Measurements from ENCODE around the gene TRPC4AP. TPM values are rescaled to one million over a fixed set of nuclear protein-coding genes. Genes with fewer than 3 reads are reported as not detected.

The TRPC4AP gene
- total and polyA plus RNA-seq, 11 donors: 21.2 to 51.8 (median 38.6) TPM

GRCh38 chr20:34952671-34953070 is 139.9 kb downstream of the TRPC4AP start:
- no peak for DNase-seq
- H3K27ac ChIP-seq: peak overlapping the region in 9 of 12 donors; percentile 7 to 94 (median 61)
- H3K36me3 ChIP-seq: peaks cover 0 to 20% (median 2%) of the 10 kb centered on the region in 9 donors
- TF ChIP-seq POLR2A (IDR thresholded peaks at IDR 0.05) (no peak), CTCF (IDR thresholded peaks at IDR 0.05) (no peak)
- WGBS, 4 donors: 67 to 81% (median 72%) methylated on average over 5 of the region's 5 CpGs
- no peak for ATAC-seq
- intact Hi-C loops (cut with DNase I): loop anchor here in 1 of 10 donors (5.0 to 10.0 kb wide), 2 partner anchors 40 to 142 kb away; partner anchors contain the start of gene TRPC4AP
- no peak overlapping the region for H3K4me3 ChIP-seq
- H3K27me3 ChIP-seq: no peaks in the 10 kb centered on the region
- H3K9me3 ChIP-seq: no peaks in the 10 kb centered on the region
- peaks cover 0 to 31% (median 20%) of the 10 kb centered on the region in 12 donors for H3K4me1 ChIP-seq

MicroRNA genes within 50 kb of the gene (microRNA counts, 767-probe panel; counts per million panel counts)
- 2,022 to 2,116 counts per million in 2 donors for microRNA hsa-miR-499a-3p
- 5,132 to 5,306 counts per million in 2 donors for microRNA hsa-miR-499a-5p
- 0 to 71.6 counts per million in 2 donors for microRNA hsa-miR-499b-3p
- microRNA hsa-miR-499b-5p: 0 to 71.6 counts per million in 2 donors

Small RNA genes lying within 50 kb of the gene (microRNA-seq; reads per million reads assigned to microRNA genes)
- 0 reads per million in 4 donors for gene MIR499A
- gene MIR499B: 0 reads per million in 4 donors

Other genes starting within 250 kb of the TRPC4AP start
- 10 to 100 TPM in 8 of 9 donors, 1 to 10 TPM in 1; 7.9 to 30.7 (median 17.5) TPM for gene GGT7, start 220.0 kb downstream of the TRPC4AP start, total RNA-seq
- gene GGT7, start 220.0 kb downstream of the TRPC4AP start, polyA plus RNA-seq: 10 to 100 TPM; 13.0 to 22.1 TPM
- gene ACSS2, start 216.2 kb downstream of the TRPC4AP start, total RNA-seq: 100 to 1,000 TPM in 4 of 9 donors, 10 to 100 TPM in 5; 87.1 to 113 (median 99.7) TPM
- gene ACSS2, start 216.2 kb downstream of the TRPC4AP start, polyA plus RNA-seq: 100 to 1,000 TPM in 1 of 2 donors, 10 to 100 TPM in 1; 72.6 to 117 TPM
- gene GSS, start 137.0 kb downstream of the TRPC4AP start, total RNA-seq: 10 to 100 TPM; 17.8 to 38.1 (median 26.8) TPM
- gene GSS, start 137.0 kb downstream of the TRPC4AP start, polyA plus RNA-seq: 10 to 100 TPM; 32.3 to 38.7 TPM
- 100 to 1,000 TPM in 7 of 9 donors, 10 to 100 TPM in 2; 50.7 to 306 (median 144) TPM for gene MYH7B, start 136.9 kb downstream of the TRPC4AP start, total RNA-seq
- 100 to 1,000 TPM in 1 of 2 donors, 10 to 100 TPM in 1; 12.8 to 448 TPM for gene MYH7B, start 136.9 kb downstream of the TRPC4AP start, polyA plus RNA-seq
- 10 to 100 TPM in 8 of 9 donors, 1 to 10 TPM in 1; 9.5 to 30.3 (median 14.4) TPM for gene EDEM2, start 54.5 kb upstream of the TRPC4AP start, total RNA-seq
- gene EDEM2, start 54.5 kb upstream of the TRPC4AP start, polyA plus RNA-seq: 10 to 100 TPM in 1 of 2 donors, 1 to 10 TPM in 1; 6.0 to 29.7 TPM
- 10 to 100 TPM in 4 of 9 donors, 1 to 10 TPM in 5; 2.5 to 64.6 (median 9.9) TPM for gene PROCR, start 79.3 kb upstream of the TRPC4AP start, total RNA-seq
- gene PROCR, start 79.3 kb upstream of the TRPC4AP start, polyA plus RNA-seq: 10 to 100 TPM; 11.9 to 13.2 TPM
- gene MMP24, start 133.9 kb upstream of the TRPC4AP start, total RNA-seq: 1 to 10 TPM in 1 of 9 donors, under 1 TPM in 8; 0.05 to 10.0 (median 0.33) TPM
- gene MMP24, start 133.9 kb upstream of the TRPC4AP start, polyA plus RNA-seq: under 1 TPM; 0.10 to 0.19 TPM
- 10 to 100 TPM; 17.5 to 64.8 (median 41.6) TPM for gene MMP24OS, start 185.3 kb upstream of the TRPC4AP start, total RNA-seq
- gene MMP24OS, start 185.3 kb upstream of the TRPC4AP start, polyA plus RNA-seq: 10 to 100 TPM; 11.7 to 41.9 TPM
- 10 to 100 TPM; 27.5 to 65.0 (median 42.1) TPM for gene EIF6, start 192.0 kb upstream of the TRPC4AP start, total RNA-seq
- 100 to 1,000 TPM in 1 of 2 donors, 10 to 100 TPM in 1; 32.8 to 150 TPM for gene EIF6, start 192.0 kb upstream of the TRPC4AP start, polyA plus RNA-seq
- not detected for gene FAM83C, start 199.6 kb upstream of the TRPC4AP start, total RNA-seq
- gene FAM83C, start 199.6 kb upstream of the TRPC4AP start, polyA plus RNA-seq: not detected